Measurements from ENCODE around the gene TPT1. TPM values are rescaled to one million over a fixed set of nuclear protein-coding genes. Genes with fewer than 3 reads are reported as not detected.
"Not testable (repeated sequence)": the region's sequence is repeated elsewhere in the genome, so short reads cannot be mapped to it uniquely, and the experiment has no call there.

TPT1 gene
- total RNA-seq, 1 experiment from 2014 or later = 1,247 TPM

DNA sequence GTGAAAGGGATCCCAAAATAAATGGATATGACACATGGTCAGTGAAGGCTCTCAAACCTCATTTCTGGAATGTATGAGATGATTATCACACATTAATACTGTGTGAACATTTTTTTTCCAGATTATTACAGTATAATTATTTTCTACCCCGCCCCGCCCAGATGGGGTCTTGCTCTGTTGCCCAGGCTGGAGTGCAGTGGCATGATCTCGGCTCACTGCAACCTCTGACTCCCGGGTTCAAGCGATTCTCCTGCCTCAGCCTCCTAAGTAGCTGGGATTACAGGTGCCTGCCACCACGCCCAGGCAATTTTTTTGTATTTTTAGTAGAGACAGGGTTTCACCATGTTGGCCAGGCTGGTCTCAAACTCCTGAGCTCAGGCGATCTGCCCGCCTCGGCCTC is 2.1 kb upstream of the TPT1 start:
- DNase-seq, H3K9me3 ChIP-seq, H3K27me3 ChIP-seq, H3K4me3 ChIP-seq: not testable (repeated sequence)
- H3K36me3 ChIP-seq = peaks cover 27% of the 10 kb centered on the region

DNA sequence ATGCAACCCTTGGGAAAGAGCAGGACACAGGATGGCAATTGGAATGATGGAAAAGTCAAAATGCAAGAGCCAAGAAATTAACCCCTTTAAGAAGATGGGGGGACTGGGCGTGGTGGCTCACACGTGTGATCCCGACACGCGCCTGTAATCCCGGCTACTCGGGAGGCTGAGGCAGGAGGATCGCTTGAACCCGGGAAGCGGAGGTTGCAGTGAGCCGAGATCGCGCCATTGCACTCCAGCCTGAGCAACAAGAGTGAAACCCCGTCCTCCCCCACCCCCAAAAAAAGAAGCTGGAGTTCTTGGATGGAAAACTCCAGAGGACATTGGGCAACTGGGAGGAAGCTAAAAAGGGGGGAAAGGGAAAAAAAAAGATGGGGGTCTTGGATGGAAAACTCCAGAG is 1.7 kb upstream of the TPT1 start:
- H3K9me3 ChIP-seq, DNase-seq, H3K27me3 ChIP-seq: not testable (repeated sequence)
- Histone ChIP-seq H3K4me3 (peak overlapping the region; percentile 76), H3K36me3 (peaks cover 31% of the 10 kb centered on the region)

DNA sequence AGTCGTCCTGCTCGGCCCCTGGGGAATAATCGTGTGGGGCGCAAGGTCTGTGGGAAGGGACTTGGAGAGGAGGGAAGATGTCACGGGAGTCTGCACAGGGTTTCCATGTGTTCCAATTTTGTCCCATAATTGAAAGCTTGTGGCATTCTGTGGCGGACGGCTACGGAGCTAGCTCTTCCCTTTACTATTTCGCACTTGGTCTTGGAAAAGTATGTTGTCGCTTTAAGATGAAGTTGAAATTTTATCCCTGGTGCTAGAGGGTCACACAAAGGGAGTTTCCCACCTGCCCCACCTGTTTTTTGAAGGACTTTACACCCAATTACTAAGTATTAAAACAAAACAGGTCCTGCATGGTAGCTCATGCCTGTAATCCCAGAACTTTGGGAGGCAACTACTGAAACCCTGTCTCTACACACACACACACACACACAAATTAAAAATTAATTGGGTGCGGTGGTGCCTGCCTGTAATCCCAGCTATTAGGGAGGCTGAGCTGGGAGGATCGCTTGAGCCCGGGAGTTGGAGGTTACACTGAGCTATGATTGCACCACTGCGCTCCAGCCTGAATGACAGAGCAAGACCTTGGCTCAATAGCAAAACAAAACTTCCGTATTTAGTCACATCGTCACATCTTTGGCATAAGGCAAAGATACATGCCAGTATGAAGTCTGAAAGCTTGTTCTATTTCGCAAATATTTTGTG is 967 bp upstream of the TPT1 start:
- no peak for DNase-seq
- no peaks in the 10 kb centered on the region for H3K9me3 ChIP-seq
- peaks cover 39% of the 10 kb centered on the region for H3K36me3 ChIP-seq
- H3K27me3 ChIP-seq = no peaks in the 10 kb centered on the region
- H3K4me3 ChIP-seq = peak overlapping the region; percentile 76

DNA sequence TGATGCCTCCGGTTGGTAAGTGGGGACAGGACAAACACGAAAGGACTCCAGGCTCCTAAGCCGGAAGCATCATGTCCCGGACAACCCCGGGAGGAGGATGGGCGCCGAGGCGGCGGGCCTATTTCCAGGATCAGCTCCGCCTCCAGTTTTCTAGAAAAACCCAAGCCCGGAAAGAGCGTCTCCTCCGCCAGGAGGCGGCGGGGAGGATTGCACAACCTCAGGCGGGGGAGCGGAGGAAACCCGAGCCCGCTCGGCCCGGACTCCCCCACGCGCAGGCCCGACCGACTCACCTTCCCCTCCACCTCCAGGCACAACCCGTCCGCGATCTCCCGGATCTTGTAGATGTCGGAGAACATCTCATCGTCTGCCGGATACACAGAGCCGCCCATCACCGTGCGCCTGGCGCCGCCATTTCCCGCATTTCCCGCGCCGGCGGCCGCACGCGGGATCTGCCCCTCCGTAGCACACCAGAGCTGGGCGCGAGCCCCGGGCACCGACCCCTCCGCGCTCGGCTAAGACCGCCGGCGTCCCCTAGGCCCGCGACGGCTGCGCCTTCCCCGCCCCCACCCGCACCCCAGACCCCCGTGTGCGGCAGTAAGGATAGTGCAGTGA is 455 bp downstream of the TPT1 start:
- Histone ChIP-seq H3K36me3 (peaks cover 53% of the 10 kb centered on the region), H3K9me3 (no peaks in the 10 kb centered on the region), H3K4me3 (peak overlapping the region; percentile 76), H3K27me3 (no peaks in the 10 kb centered on the region)
- DNase-seq = peak; percentile 88

DNA sequence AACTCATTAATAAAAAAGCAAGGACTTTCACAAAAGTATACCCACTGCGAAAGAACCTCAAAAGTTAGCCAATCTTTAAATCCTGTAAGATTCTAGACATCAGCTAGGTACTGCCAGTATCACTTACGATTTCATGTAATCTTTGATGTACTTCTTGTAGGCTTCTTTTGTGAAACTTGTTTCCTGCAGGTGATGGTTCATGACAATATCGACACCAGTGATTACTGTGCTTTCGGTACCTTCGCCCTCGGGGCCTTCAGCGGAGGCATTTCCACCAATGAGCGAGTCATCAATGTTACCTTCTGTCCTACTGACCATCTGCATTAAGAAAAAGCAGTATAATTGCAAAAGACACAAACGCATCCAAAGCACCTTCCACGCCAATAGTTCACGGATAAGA is 1.1 kb downstream of the TPT1 start:
- DNase-seq = no peak
- no peaks in the 10 kb centered on the region for H3K27me3 ChIP-seq
- peak overlapping the region; percentile 76 for H3K4me3 ChIP-seq
- no peaks in the 10 kb centered on the region for H3K9me3 ChIP-seq
- peaks cover 59% of the 10 kb centered on the region for H3K36me3 ChIP-seq

DNA sequence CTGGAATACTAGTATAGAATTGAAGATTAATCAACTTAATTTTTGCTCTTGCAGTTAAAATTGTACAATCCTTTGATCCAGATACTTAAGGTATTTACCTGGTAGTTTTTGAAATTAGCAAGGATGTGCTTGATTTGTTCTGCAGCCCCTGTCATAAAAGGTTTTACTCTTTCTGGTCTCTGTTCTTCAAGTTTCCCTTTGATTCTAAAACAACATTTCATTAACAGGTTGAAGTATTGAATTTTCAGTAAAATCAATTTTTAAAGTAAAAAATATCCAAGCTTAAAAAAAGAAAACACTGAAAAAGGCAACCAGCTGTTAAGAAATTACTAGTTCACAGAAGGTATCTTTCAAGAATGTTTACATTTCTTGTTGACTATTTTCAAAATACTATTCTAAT is 1.6 kb downstream of the TPT1 start:
- Histone ChIP-seq H3K36me3 (peaks cover 64% of the 10 kb centered on the region), H3K4me3 (peak overlapping the region; percentile 76), H3K27me3 (no peaks in the 10 kb centered on the region), H3K9me3 (no peaks in the 10 kb centered on the region)
- DNase-seq = no peak

DNA sequence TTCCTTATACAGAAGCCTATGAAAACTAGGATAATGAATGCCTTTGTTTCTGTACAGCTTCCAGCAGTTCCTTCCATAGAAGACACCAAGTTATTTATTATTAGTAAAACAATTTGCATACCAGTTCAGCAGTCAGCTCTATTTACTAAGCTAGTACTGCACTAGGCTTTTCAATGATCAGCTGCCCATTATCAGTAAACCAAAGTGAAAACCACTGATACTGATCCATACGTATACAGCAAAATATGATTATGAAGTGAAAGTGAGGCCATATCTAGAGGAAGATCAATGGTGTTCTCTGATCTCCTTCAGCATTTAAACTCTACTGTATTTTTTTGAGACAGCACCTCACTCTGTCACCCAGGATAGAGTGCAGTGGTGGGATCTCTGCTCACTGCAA is 3.2 kb downstream of the TPT1 start:
- Histone ChIP-seq H3K9me3 (no peaks in the 10 kb centered on the region), H3K4me3 (0 out of 2 replicates have a peak overlapping the region, but pooled peaks have one; percentile 2), H3K27me3 (no peaks in the 10 kb centered on the region), H3K36me3 (peaks cover 66% of the 10 kb centered on the region)
- no peak for DNase-seq

DNA sequence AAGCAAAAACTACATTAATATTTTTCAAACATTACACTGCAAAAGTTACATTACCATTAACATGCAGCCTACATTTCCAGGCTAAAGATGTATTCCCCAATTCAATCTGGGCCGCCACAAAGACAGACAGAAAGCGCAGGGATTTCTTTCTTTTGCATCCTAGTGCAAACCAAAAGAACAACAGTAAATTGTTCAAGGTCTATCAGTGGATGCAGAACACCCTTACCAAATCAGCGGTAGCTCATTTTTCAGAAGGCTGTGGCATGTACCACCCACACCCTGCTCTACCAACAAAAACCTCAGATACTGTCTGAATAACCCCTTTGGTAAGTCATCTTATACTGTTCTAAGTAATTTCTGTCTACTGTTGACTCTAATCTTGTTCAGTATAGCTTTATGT is 3.6 kb downstream of the TPT1 start:
- Histone ChIP-seq H3K9me3 (no peaks in the 10 kb centered on the region), H3K27me3 (no peaks in the 10 kb centered on the region), H3K36me3 (peaks cover 66% of the 10 kb centered on the region), H3K4me3 (no peak overlapping the region)
- DNase-seq = no peak

DNA sequence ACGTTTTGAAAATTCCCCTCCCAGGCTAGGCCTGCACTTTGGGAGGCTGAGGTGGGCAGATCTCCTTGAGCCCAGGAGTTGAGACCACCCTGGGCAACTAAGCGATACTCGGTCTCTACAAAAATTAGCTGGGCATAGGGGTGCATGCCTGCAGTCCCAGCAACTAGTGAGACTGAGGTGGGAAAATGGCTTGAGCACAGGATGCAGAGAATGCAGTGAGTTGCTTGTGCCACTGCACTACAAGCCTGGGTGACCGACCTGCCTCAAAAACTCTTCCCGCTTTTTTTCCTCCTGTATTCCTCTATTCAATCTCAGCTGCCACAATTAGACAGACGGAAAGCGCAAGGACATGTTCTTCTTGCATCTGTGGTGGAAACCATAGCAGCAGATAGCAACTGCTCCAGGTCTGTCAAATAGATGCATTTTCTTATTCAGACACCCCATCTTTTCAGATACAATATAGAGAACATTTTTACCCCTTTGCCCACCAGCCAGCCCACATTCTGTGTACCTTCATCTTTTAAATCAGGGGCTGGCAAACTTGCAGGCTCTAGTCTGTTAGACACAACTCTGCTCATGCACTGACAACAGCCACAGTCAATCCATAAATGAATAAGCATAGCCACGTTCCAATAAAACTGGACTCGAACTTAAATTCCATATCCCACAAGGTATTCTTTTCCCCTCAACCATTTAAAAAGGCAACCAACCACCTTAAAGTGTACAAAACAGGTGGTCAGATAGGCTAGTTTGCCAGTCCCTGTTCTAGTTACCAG is 4.8 kb downstream of the TPT1 start:
- H3K36me3 ChIP-seq = peaks cover 66% of the 10 kb centered on the region

DNA sequence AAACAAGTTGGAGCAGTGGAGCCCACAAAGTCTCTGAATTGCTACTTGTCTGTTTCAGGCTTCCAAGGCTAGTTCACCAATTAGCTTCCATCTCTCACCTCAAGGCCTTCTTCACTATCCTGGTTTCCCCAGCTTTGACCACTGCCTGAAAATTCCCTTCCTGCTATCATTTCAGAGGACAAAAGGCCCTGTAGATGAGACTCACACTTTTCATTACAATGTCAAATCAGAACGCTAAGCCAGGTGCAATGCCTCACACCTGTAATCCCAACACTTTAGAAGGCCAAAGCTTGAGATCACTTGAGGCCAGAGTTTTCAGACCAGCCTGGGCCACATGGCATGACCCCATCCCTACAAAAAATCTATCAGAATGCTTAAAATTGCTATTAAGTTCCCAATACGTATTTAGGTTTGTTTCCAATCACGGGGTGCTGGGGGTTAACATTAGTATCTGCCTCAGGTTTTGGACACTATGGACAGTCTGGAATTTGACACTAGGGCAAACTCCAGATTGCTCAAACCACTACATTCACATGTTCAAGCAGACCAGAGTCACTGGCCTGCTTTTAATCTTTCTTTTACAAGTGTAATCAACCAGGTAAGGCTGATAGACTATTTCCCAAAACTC is 5.5 kb downstream of the TPT1 start:
- no peaks in the 10 kb centered on the region for H3K9me3 ChIP-seq
- peaks cover 63% of the 10 kb centered on the region for H3K36me3 ChIP-seq
- DNase-seq = no peak

More for the DNA sequence above, 4.8 kb downstream of the TPT1 start:
- no peaks in the 10 kb centered on the region for H3K9me3 ChIP-seq
- H3K27me3 ChIP-seq = no peaks in the 10 kb centered on the region
- H3K4me3 ChIP-seq = no peak overlapping the region
- no peak for DNase-seq

DNA sequence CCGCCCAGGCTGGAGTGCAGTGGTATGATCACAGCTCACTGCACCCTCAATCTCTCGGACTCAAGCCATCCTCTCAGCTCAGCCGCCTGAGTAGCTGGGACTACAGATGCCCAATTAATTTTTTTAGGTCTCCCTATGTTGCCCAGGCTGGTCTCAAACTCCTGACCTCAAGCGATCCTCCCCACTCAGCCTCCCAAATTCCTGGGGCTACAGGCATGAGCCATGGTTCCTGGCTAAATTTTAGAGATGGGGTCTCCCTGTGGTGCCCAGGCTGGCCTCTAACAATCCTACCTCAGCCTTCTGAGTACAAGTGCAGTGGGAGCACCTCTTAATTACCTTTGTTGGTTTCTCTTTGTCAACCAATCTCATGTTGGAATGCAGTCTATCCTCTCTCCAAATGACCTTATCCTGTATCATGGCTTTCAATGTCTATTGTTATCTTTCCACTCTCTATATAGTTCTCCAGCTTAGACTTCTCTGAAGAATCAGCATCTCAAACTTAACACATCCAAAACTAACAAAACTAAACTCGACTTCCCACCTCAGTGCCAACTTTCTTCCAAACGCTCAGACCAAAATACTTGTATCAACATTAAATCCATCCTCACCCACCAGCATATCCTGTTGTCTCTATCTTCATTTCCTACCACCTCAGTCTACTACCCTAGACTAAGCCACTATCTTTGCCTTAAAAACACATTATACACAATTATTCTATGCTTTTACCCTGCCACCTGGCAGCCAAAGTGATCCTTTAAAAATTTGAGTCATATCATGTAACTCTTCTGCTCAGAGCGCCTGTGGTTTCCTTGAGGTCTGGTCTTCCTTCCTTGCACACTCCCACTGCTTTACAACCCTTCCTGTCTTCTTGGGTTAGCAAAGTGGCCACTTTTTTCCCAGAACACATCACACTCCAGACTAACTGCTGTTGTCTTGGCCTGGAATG is 6.7 kb downstream of the TPT1 start:
- Histone ChIP-seq H3K36me3 (peaks cover 50% of the 10 kb centered on the region), H3K9me3 (no peaks in the 10 kb centered on the region), H3K27me3 (no peaks in the 10 kb centered on the region), H3K4me3 (no peak overlapping the region)
- peak; percentile 13 for DNase-seq

More for the DNA sequence above, 5.5 kb downstream of the TPT1 start:
- Histone ChIP-seq H3K27me3 (no peaks in the 10 kb centered on the region), H3K4me3 (no peak overlapping the region)

DNA sequence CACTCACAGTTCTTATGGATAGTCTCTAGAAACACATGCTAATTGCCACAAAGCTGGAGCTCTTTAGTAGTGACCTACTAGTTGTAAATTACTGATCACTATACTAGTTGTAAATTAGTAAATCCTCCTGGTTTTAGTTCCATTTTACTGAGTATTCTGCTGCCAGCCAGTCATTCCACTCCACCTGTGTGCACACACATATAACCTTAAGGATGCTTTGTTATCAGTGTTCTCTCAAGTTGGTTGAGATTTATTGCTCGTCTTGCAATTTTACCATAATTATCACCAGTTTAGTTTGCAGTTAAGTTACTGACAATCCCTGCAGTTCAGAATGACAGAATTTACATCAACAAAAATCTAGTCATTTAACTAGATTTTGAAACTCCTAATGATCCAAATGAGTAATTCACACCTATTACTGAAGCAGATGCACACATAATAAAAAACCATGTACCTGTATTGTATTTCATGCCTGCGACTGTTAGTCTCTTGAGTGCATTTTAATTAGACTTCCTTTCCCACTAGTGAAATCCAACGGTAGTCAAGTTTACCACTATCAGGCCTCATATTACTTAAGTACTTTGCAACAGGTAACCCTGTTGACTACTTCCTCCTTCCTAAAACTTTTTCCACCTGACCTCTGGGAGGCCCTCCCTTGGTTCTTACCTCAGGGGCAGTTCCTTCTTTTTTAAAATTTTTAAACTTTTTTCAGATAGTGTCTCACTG is 7.6 kb downstream of the TPT1 start:
- H3K36me3 ChIP-seq = peaks cover 42% of the 10 kb centered on the region
- H3K27me3 ChIP-seq = no peaks in the 10 kb centered on the region
- no peak overlapping the region for H3K4me3 ChIP-seq
- no peaks in the 10 kb centered on the region for H3K9me3 ChIP-seq
- DNase-seq = no peak

DNA sequence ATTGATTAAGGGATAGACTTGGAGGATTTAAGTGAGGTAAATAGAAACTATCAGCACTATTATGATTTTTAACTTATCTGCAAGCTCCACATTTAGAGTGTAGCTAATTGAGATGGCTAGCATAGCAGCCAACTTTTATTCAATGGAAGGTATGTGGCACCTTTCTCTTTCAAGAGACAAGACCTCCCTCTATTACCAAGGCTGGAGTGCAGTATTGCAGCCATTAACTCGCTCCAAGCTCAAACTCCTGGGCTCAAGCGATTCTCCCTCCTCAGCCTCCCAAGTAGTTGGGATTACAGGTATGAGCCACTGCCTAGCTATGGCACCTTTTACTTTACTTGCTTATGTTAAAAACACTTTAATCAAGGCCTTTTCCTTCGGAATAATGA is 8.2 kb downstream of the TPT1 start:
- DNase-seq = no peak
- Histone ChIP-seq H3K36me3 (peaks cover 36% of the 10 kb centered on the region), H3K9me3 (no peaks in the 10 kb centered on the region)

DNA sequence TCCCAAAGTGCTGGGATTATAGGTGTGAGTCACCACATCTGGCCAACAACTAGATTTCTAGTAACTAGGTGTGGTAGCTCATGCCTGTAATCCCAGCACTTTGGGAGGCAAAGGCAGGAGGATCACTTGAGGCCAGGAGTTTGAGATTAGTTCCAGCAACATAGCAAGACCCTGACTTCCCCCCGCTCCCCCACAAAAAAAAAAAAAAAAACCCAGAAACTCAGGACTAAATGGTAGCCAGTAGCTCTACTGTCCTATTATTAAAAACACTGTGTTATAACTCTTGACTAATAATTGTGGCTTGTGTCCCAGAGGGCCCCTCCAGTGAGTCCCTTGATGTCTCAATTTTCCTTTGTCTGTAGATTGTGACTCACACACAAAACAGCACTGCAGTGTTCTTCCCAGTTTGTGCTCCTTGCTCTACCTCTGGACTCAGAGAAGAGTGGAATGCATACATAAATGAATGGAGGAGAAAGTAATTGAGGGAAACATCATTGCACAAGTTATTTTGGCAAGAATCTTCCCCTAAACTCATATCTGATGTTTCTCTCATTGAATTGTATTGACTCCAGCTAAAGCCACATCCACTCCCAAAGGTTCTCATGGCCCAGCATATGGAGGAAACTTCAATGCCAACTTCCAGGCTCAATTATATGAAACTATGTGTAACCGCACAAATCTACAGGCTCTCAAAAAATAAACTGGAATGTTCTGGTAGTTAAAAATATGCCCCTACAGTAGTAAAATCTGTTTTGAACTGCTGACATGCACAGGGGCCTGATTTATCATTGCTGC is 8.8 kb downstream of the TPT1 start:
- Histone ChIP-seq H3K36me3 (peaks cover 30% of the 10 kb centered on the region), H3K4me3 (no peak overlapping the region), H3K9me3 (no peaks in the 10 kb centered on the region), H3K27me3 (no peaks in the 10 kb centered on the region)
- DNase-seq = peak; percentile 85

More for the DNA sequence above, 8.2 kb downstream of the TPT1 start:
- H3K27me3 ChIP-seq = no peaks in the 10 kb centered on the region
- H3K4me3 ChIP-seq = no peak overlapping the region

DNA sequence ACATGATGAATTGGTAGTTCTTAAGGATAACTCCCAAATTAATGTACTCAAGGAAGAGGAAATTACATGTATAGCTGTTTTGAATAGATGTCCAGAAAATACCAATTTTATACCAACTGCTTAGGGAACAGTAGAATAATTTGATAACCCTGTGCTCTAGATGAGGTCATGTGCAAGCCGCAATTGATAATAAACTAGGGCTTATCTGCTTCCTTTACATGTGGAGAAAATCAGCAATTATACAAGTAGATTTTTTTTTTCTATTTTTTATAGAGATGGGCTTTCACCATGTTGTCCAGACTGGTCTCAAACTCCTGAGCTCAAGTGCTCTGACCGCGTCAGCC is 9.3 kb downstream of the TPT1 start:
- no peaks in the 10 kb centered on the region for H3K27me3 ChIP-seq
- no peak for DNase-seq
- H3K9me3 ChIP-seq = no peaks in the 10 kb centered on the region
- H3K4me3 ChIP-seq = no peak overlapping the region
- peaks cover 25% of the 10 kb centered on the region for H3K36me3 ChIP-seq
